ENCODE results near the gene C4B.
A peak's percentile ranks its signal among the peaks of the same experiment; 100 is the strongest.
"Not testable (repeated sequence)": the region's sequence is repeated elsewhere in the genome, so short reads cannot be mapped to it uniquely, and the experiment has no call there.

The C4B gene

DNA sequence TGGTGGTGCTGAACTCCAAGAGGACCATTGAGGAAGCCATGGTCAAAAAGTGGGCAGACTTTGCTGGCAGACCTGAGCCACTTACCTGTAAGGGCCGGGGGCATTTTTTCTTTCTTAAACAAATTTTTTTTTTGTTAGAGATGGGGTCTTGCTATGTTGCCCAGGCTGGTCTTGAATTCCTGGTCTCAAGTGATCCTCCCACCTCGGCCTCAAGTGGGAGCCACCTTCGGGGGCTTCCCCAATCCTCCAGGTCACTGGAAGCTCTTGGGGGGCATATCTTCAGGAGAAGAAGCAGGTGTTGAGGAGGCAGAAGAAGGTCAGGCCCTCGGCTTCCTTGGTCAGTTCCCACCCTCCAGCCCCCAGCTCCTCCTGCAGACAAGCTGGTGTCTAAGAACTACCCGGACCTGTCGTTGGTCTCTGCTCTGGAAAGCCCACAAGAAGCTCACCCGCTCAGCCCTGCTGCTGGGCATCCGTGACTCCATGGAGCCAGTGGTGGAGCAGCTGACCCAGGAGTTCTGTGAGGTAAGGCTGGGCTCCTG lies 8.5 kb upstream of the C4B start:
- not testable (repeated sequence) for H3K4me1 Mint-ChIP-seq (ENCODE audit: low read depth); H3K27ac Mint-ChIP-seq; H3K27me3 Mint-ChIP-seq; H3K36me3 Mint-ChIP-seq; H3K9me3 Mint-ChIP-seq (ENCODE audit: low read depth); H3K4me3 Mint-ChIP-seq

DNA sequence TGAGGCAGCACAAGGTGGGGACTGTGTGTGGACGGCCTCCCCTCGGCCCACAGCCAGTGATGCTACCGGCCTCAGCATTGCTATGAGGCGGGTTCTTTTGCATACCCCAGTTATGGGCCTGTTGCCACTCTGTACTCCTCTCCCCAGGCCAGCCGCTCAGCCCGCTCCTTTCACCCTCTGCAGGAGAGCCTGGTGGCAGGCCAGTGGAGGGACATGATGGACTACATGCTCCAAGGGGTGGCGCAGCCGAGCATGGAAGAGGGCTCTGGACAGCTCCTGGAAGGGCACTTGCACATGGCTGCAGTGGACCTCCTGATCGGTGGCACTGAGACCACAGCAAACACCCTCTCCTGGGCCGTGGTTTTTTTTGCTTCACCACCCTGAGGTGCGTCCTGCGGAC lies 7.5 kb upstream of the C4B start:
- not testable (repeated sequence) for H3K9me3 Mint-ChIP-seq (ENCODE audit: low read depth); H3K27me3 Mint-ChIP-seq; H3K36me3 Mint-ChIP-seq; H3K4me3 Mint-ChIP-seq; H3K27ac Mint-ChIP-seq; H3K4me1 Mint-ChIP-seq (ENCODE audit: low read depth)

DNA sequence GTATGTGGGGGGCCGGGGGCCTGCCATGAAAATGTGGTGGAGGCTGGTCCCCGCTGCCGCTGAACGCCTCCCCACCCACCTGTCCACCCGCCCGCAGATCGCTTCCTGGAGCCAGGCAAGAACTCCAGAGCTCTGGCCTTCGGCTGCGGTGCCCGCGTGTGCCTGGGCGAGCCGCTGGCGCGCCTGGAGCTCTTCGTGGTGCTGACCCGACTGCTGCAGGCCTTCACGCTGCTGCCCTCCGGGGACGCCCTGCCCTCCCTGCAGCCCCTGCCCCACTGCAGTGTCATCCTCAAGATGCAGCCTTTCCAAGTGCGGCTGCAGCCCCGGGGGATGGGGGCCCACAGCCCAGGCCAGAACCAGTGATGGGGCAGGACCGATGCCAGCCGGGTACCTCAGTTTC lies 6.6 kb upstream of the C4B start:
- H3K36me3 Mint-ChIP-seq; H3K27ac Mint-ChIP-seq; H3K4me3 Mint-ChIP-seq; H3K4me1 Mint-ChIP-seq (ENCODE audit: low read depth); H3K9me3 Mint-ChIP-seq (ENCODE audit: low read depth); H3K27me3 Mint-ChIP-seq: not testable (repeated sequence)

DNA sequence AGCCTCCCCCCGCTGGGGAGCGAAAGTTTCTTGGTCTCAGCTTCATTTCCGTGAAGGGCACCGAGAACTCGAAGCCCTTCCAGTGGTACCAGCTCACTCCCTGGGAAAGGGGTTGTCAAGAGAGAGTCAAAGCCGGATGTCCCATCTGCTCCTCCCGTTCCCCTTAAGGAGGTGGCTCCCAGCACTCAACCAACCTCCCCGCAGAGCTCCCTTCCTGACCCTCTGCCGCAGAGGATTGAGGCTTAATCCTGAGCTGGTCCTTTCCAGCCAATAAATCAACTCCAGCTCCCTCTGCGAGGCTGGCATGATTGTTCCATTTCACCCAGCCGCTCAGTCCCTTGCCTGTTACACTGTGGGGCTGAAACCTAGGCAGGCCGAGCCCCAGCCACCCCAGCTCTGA lies 6.0 kb upstream of the C4B start:
- H3K4me3 Mint-ChIP-seq; H3K27me3 Mint-ChIP-seq; H3K27ac Mint-ChIP-seq; H3K36me3 Mint-ChIP-seq; H3K9me3 Mint-ChIP-seq (ENCODE audit: low read depth); H3K4me1 Mint-ChIP-seq (ENCODE audit: low read depth): not testable (repeated sequence)

DNA sequence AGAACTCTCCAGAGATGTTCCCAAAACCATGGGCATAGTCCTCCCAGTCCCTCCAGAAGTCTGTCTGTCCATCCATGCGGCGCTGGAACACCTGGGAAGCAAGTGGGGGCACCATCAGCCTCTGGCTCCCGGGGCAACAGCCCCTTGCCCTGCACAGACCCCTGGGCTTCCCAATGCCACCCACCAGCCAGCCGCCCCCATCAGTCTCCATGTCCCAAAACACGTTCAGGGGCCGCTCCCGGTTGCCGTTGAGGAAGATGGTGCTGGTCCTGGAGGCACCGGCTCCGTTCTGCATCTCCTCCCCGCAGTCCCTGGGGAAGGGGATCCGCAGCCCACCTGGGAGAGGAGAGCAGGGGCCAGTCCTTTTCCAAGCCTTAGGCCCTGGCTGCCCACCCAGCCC lies 5.1 kb upstream of the C4B start:
- H3K36me3 Mint-ChIP-seq; H3K27me3 Mint-ChIP-seq; H3K4me3 Mint-ChIP-seq; H3K9me3 Mint-ChIP-seq (ENCODE audit: low read depth); H3K27ac Mint-ChIP-seq; H3K4me1 Mint-ChIP-seq (ENCODE audit: low read depth): not testable (repeated sequence)

DNA sequence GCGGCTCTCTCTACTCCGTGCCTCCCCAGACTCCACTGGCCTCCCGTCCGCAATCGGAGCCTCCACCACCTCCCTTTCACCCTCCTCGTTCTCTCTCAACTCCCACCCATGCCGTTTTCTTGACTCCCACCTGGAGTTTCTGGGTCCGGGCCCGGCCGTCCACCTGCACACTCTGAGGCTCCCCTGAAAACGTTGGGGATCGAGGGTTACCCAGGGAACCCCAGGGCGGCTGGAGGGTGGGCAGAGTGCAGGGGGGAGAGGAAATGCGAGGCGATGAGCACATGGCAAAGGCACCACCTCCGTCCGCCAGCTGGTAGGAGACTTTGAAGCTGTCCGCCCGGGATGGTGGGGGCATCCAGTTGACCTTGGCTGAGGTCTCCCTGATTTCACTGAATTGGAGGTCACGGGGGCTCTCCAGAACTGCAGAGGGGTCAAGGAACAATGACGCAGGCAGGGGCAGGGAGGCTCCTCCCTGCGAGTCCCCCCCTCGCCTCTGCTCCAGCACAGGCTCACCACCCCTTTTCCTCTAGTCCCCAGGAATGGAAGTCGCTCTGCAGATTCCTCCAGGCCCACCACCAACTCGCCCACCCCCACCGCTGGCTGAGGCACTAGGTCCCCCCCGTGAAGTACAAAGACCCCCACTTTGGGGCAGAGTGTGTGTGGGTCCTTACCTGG lies 3.6 kb upstream of the C4B start:
- H3K9me3 Mint-ChIP-seq (ENCODE audit: low read depth); H3K27me3 Mint-ChIP-seq; H3K27ac Mint-ChIP-seq; H3K4me1 Mint-ChIP-seq (ENCODE audit: low read depth); H3K36me3 Mint-ChIP-seq; H3K4me3 Mint-ChIP-seq: not testable (repeated sequence)

DNA sequence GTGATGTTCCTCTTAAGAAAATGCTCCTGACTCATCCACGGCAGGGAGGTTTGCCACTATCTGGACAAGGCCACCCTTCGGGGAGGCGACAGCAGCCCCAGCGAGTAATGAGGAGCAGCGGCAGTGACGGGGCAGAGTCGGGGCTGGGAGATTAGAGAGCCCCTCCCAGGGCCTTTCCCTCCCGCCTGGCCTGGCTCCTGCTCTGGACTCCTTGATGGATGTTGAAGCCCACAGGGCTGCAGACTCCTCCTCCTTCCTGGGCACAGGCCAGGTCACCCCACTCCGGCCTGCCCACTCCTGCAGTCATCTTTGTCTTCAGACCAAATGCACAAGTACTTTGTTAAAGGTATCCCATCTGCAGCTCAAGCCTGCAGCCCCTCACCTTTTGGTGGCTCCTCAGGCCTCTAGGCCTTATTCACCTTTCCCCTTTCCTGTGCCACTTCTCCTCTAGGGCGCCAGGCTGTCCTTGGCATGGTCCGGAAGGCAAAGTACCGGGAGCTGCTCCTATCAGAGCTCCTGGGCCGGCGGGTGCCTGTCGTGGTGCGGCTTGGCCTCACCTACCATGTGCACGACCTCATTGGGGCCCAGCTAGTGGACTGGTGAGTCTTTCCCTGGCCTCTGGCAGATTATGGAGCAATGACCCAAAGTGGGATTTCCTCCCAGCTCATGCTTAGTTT lies 1.5 kb upstream of the C4B start:
- not testable (repeated sequence) for H3K4me1 Mint-ChIP-seq (ENCODE audit: low read depth); H3K36me3 Mint-ChIP-seq; H3K27me3 Mint-ChIP-seq; H3K27ac Mint-ChIP-seq; H3K9me3 Mint-ChIP-seq (ENCODE audit: low read depth); H3K4me3 Mint-ChIP-seq

DNA sequence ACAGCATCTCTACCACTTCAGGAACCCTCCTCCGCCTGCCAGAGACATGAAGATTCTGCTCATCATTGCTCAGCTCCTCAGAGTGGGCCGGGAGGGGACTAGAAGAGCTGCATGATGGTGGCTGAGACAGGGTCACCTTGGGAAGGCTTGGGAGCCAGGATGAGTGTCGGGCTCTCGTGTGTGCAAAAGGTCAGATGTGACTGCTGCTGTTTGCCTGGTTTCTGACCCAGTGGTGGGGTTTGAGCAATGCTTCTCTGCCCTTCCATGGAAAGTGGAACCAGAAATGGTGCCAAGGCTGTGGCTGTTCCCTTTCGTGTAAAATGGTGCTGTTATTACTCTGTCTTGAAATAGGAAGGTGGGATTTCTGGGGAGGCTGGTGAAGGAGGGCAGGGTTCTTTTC lies 857 bp upstream of the C4B start:
- H3K27ac Mint-ChIP-seq; H3K27me3 Mint-ChIP-seq; H3K4me3 Mint-ChIP-seq; H3K36me3 Mint-ChIP-seq; H3K4me1 Mint-ChIP-seq (ENCODE audit: low read depth); H3K9me3 Mint-ChIP-seq (ENCODE audit: low read depth): not testable (repeated sequence)

DNA sequence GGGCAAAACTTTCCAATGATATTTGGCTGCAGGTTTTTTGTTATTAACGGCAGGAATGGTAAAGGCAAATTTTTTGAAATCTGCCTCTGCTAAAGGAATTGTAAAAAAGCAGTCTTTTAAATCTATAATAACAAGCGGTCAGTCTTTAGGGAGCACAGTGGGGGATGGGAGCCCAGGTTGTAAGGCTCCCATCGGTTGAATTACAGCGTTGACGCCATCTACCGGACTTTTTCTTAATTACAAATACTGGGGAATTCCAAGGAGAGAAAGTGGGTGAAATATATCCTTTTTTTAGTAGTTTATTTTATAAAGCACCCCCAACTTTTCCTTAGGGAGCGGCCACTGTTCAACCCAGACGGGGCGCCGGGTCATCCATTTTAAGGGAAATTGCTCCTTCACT lies 7.5 kb downstream of the C4B start:
- not testable (repeated sequence) for H3K4me3 Mint-ChIP-seq; H3K27ac Mint-ChIP-seq; H3K4me1 Mint-ChIP-seq (ENCODE audit: low read depth)

DNA sequence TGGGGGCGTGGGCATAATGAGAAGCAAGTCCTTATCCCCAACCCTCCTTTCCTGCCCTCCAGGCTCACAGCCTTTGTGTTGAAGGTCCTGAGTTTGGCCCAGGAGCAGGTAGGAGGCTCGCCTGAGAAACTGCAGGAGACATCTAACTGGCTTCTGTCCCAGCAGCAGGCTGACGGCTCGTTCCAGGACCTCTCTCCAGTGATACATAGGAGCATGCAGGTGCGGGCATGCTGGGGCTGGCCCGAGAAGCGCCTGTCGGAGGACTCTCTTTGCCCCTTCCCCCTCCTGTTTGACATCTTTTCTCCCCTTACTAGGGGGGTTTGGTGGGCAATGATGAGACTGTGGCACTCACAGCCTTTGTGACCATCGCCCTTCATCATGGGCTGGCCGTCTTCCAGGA lies 14.0 kb downstream of the C4B start:
- H3K4me3 Mint-ChIP-seq; H3K27ac Mint-ChIP-seq; H3K4me1 Mint-ChIP-seq (ENCODE audit: low read depth); H3K27me3 Mint-ChIP-seq; H3K36me3 Mint-ChIP-seq; H3K9me3 Mint-ChIP-seq (ENCODE audit: low read depth): not testable (repeated sequence)

More for the DNA sequence above, 7.5 kb downstream of the C4B start:
- H3K36me3 Mint-ChIP-seq; H3K9me3 Mint-ChIP-seq (ENCODE audit: low read depth); H3K27me3 Mint-ChIP-seq: not testable (repeated sequence)

DNA sequence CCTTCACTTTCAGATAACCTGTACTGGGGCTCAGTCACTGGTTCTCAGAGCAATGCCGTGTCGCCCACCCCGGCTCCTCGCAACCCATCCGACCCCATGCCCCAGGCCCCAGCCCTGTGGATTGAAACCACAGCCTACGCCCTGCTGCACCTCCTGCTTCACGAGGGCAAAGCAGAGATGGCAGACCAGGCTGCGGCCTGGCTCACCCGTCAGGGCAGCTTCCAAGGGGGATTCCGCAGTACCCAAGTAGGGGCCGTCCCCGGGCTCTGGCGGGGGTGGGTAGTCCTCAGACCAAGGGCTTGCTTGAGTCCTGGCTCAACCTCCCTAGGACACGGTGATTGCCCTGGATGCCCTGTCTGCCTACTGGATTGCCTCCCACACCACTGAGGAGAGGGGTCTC lies 15.0 kb downstream of the C4B start:
- not testable (repeated sequence) for H3K27ac Mint-ChIP-seq; H3K4me3 Mint-ChIP-seq; H3K4me1 Mint-ChIP-seq (ENCODE audit: low read depth); H3K36me3 Mint-ChIP-seq; H3K9me3 Mint-ChIP-seq (ENCODE audit: low read depth); H3K27me3 Mint-ChIP-seq

DNA sequence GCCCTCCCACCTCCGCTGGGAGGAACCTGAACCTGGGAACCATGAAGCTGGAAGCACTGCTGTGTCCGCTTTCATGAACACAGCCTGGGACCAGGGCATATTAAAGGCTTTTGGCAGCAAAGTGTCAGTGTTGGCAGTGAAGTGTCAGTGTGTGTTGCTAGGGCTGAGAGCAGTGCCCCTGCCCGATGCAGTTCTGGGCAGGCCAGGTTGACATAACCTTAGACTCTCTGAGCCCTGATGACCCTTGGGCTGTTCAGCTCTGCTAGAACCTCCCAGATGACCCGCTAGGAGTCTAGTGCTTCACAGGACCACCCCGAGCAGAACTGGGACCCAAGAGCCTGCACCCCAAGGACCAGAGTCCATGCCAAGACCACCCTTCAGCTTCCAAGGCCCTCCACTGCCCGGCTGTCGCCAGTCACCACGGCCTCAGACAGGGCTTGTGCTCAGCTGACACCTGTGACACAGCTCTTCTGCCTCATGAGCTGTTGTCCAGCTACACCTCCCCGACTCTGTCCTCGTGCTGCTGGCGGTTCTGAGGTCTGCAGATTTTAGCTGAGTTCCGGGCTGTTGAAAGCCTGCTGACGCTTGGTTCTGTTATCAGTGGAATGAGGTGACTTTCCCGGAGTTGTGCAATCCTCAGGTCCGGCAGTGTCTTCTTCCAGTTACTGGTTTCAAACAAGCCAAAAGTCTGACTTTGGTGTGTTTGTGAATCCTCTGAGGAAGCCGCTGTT lies 20.9 kb downstream of the C4B start:
- not testable (repeated sequence) for H3K27ac Mint-ChIP-seq; H3K36me3 Mint-ChIP-seq; H3K27me3 Mint-ChIP-seq; H3K4me1 Mint-ChIP-seq (ENCODE audit: low read depth); H3K4me3 Mint-ChIP-seq; H3K9me3 Mint-ChIP-seq (ENCODE audit: low read depth)

DNA sequence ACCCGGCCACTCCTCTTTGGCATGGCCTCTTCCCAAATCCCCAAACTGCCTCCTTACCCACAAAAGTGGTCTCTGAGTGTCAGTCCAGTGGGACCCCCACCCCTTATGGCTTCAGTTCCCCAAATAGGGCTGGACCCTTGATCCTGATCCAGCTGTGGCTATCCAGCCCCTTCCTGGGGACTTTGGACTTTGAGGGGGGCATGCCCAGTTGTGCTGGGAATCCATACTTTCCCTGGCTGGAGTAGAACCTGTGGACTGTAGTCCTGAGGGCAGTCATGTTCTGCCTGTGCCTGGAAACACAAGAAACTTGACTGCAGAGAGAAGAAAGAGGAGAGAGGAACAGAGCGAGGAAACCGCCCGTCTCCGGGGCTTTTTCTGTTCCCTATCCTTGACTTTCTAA lies 22.5 kb downstream of the C4B start:
- H3K27me3 Mint-ChIP-seq; H3K4me1 Mint-ChIP-seq (ENCODE audit: low read depth); H3K27ac Mint-ChIP-seq; H3K9me3 Mint-ChIP-seq (ENCODE audit: low read depth); H3K4me3 Mint-ChIP-seq; H3K36me3 Mint-ChIP-seq: not testable (repeated sequence)

DNA sequence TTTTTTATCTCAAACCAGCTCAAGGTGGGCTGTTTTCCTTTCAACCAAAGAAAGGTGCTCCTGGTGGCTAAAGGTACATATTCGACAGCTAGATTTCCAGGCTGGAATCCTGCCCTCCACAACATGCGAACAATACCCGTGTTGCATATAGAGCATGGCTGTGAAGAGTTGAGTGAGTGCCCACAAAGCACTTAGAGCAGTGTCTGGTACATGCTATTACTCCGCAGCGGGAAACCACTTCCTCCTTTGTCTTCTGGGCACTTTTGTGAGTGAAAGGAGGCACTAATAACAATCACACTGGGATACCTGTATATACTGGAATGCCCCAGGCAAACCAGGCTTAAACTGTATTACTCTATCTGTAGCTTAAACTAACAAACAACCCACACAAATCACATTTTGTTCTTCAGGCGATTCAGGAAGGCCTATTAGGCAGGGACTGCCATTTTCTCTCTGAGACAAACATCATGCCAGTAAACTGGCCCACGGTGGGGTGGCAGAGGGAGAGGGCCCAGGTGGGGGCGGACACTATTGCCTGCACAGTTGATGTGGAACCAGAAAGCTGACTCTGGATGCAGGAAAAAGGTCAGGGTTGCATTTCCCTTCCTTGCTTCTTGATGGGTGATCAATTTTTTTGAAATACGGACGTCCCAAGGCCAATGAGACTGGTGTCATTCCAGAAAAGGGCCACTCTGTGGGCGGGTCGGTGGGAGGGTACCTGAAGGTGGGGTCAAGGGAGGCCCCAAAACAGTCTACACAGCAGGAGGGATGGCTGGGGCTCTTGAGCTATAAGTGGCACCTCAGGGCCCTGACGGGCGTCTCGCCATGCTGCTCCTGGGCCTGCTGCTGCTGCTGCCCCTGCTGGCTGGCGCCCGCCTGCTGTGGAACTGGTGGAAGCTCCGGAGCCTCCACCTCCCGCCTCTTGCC lies 23.3 kb downstream of the C4B start, which contains the start of gene CYP21A2:
CYP21A2 (plus strand) TSS at position 818 of the 927 bp plus-strand sequence; CDS start at position 826, 8 bp downstream.
- not testable (repeated sequence) for H3K4me1 Mint-ChIP-seq (ENCODE audit: low read depth); H3K27me3 Mint-ChIP-seq; H3K9me3 Mint-ChIP-seq (ENCODE audit: low read depth); H3K4me3 Mint-ChIP-seq; H3K36me3 Mint-ChIP-seq
- H3K27ac Mint-ChIP-seq: peak within 1 kb of the TSS; percentile 92

DNA sequence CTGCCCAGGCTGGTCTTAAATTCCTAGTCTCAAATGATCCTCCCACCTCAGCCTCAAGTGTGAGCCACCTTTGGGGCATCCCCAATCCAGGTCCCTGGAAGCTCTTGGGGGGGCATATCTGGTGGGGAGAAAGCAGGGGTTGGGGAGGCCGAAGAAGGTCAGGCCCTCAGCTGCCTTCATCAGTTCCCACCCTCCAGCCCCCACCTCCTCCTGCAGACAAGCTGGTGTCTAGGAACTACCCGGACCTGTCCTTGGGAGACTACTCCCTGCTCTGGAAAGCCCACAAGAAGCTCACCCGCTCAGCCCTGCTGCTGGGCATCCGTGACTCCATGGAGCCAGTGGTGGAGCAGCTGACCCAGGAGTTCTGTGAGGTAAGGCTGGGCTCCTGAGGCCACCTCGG lies 24.3 kb downstream of the C4B start:
- H3K36me3 Mint-ChIP-seq; H3K27ac Mint-ChIP-seq; H3K27me3 Mint-ChIP-seq; H3K4me3 Mint-ChIP-seq; H3K9me3 Mint-ChIP-seq (ENCODE audit: low read depth); H3K4me1 Mint-ChIP-seq (ENCODE audit: low read depth): not testable (repeated sequence)
